Lower lobe of right lung (tissue), 2 donors: ENCODE results near the gene SH3PXD2B. TPM values are rescaled to one million over a fixed set of nuclear protein-coding genes. Genes with fewer than 3 reads are reported as not detected.
A peak's percentile ranks its signal among the peaks of the same experiment; 100 is the strongest.

Experiments used
- ATAC-seq, 2 donors: fragments of 200-7000 bp; cut with Tn5 transposase; one replicate each; pipeline ENCODE4 v1.9.1; 2020 to 2022; ENCODE audit warnings: mild to moderate bottlenecking in 2 of 2, moderate library complexity in 2 of 2
- DNase-seq: peaks from one replicate; pipeline ENCODE4 v3.0.0-alpha.2; 2020
- H3K27ac ChIP-seq: fragments of 200-600 bp; one replicate; pipeline ENCODE4 v1.8.0; 2022
- H3K27me3 ChIP-seq: fragments of 200-600 bp; one replicate; pipeline ENCODE4 v1.8.0; 2022; ENCODE audit warnings: low read depth
- H3K36me3 ChIP-seq: fragments of 200-600 bp; one replicate; pipeline ENCODE4 v1.8.0; 2022; ENCODE audit warnings: mild to moderate bottlenecking
- H3K4me1 ChIP-seq: fragments of 200-600 bp; one replicate; pipeline ENCODE4 v1.8.0; 2022
- H3K4me3 ChIP-seq: fragments of 200-600 bp; one replicate; pipeline ENCODE4 v1.8.0; 2022; ENCODE audit warnings: mild to moderate bottlenecking
- H3K9me3 ChIP-seq: fragments of 200-600 bp; one replicate; pipeline ENCODE4 v1.8.0; 2022
- intact Hi-C: fragments of 100-400 bp; cut with DNase I; formaldehyde crosslinking; loops from one replicate; pipeline ENCODE4 v1.11.0; 2022
- total RNA-seq: library from RNA; stranded (reverse); fragmentation: NEBNext Ultra II Directional; extraction: Animal tissue kit (Norgen Biotek cat#: 25700); gene quantifications from one replicate; pipeline ENCODE4 v1.2.1, GENCODE V29; 2021
- TF ChIP-seq, protein P1 (sequence below): fragments of 200-600 bp; IDR thresholded peaks from one replicate; pipeline ENCODE4 v1.8.0; 2022; ENCODE audit warnings: antibody characterized with exemption, mild to moderate bottlenecking
- donor health status: DM: no; HTN: yes; CAD: no; lungs with severe emphysema.

Gene SH3PXD2B
- total RNA-seq, 1 donor from 2014 or later = 49.8 TPM

- DNase-seq (no peak), ATAC-seq (no peak)
- Histone ChIP-seq H3K9me3 (no peaks in the 10 kb centered on the region), H3K4me1 (peaks cover 83% of the 10 kb centered on the region), H3K27ac (peak overlapping the region; percentile 70), H3K36me3 (peaks cover 6% of the 10 kb centered on the region), H3K4me3 (no peak overlapping the region), H3K27me3 (no peaks in the 10 kb centered on the region)
- TF ChIP-seq, protein P1, sequence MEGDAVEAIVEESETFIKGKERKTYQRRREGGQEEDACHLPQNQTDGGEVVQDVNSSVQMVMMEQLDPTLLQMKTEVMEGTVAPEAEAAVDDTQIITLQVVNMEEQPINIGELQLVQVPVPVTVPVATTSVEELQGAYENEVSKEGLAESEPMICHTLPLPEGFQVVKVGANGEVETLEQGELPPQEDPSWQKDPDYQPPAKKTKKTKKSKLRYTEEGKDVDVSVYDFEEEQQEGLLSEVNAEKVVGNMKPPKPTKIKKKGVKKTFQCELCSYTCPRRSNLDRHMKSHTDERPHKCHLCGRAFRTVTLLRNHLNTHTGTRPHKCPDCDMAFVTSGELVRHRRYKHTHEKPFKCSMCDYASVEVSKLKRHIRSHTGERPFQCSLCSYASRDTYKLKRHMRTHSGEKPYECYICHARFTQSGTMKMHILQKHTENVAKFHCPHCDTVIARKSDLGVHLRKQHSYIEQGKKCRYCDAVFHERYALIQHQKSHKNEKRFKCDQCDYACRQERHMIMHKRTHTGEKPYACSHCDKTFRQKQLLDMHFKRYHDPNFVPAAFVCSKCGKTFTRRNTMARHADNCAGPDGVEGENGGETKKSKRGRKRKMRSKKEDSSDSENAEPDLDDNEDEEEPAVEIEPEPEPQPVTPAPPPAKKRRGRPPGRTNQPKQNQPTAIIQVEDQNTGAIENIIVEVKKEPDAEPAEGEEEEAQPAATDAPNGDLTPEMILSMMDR = no peak
- intact Hi-C loops = no loop called here
These were observed 37.0 kb downstream of the SH3PXD2B start for GRCh38 chr5:172417130-172417841.

DNA sequence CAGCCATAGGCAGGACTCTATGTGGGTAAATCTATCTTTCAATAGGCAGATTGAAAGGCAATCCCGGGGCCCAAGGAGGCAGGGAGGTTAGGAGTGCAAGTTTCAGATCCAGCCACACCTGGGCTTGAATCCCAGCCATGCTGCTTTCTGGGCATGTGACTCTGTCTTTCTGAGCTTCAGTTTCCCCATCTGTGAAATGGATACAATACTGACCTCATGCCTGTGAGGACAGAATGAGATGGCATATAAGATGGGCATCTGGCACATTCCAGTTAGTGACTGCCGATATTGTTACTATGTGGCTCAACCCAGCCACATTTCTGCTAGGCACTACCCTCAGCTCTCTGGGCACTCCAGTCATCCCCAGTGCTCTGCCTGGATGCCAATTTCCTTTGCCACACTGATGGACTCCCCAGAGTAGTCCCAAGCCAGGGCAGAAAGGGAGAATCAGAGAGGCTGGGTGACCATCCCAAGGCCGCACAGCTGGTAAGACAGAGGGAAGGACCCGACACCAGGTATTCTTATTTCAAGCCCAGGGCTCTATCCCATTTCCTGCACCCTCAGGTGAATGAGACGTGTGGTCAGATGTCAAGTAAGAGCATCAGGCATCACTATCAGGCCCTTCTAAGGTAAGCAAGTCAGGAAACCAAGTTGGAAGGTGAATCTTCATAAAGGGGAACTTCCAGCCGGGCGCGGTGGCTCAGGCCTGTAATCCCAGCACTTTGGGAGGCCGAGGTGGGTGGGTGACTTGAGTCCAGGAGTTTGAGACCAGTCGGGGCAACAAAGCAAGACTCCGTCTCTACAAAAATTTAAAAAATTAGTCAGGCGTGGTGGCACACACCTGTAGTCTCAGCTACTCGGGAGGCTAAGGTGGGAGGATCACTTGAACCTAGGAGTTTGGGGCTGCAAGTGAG is 38.7 kb downstream of the SH3PXD2B start:
- no peak overlapping the region for H3K4me3 ChIP-seq
- intact Hi-C loops = no loop called here
- DNase-seq = no peak
- H3K27ac ChIP-seq = peak overlapping the region; percentile 25
- H3K4me1 ChIP-seq = peaks cover 88% of the 10 kb centered on the region
- H3K9me3 ChIP-seq = no peaks in the 10 kb centered on the region
- H3K27me3 ChIP-seq = no peaks in the 10 kb centered on the region
- no peak for ATAC-seq
- TF ChIP-seq, protein P1 = no peak
- no peaks in the 10 kb centered on the region for H3K36me3 ChIP-seq

DNA sequence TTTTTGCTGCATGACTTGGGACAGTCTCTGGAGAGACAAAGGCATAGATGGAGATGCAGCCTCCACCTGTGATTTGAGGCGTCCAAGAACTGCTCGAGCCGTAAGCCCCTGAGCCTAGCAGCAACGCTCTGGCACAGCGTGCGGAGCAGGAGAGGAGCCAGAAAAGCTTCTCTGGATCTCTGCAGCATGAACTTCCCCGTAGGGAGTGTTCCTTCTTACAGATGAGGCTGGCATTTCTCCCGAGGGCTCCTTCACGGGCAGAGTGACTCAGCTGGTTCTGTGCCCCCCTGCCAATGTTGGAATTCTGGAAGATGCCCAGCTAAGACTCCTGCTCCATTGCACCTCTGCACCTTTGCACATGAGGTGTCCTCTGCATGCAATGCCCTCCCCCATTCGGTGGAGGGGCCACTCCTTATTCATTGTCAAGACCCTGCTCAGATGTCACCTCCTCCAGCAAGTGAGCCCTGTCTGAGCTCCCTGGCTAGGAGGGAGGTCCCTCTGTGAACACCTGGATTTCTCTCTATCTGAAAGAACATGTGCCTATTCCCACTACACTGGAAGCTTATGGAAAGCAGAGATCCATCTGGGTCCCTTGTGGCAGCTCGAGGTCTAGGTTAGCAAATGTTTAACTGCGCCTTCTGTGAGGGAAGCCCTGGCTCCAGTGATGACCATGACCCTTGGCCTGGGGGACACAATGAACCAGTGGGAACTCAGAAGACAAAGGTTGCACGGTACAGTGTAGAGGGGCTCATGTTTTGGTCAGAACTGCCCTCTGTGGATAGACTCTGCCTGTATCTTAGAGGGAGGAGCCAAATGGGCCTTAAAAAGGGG is 39.6 kb downstream of the SH3PXD2B start:
- H3K36me3 ChIP-seq = no peaks in the 10 kb centered on the region
- TF ChIP-seq, protein P1 = no peak
- intact Hi-C loops = no loop called here
- no peak overlapping the region for H3K4me3 ChIP-seq
- no peaks in the 10 kb centered on the region for H3K9me3 ChIP-seq
- DNase-seq (no peak), ATAC-seq (no peak)
- H3K27ac ChIP-seq = peak overlapping the region; percentile 25
- peaks cover 84% of the 10 kb centered on the region for H3K4me1 ChIP-seq
- no peaks in the 10 kb centered on the region for H3K27me3 ChIP-seq

DNA sequence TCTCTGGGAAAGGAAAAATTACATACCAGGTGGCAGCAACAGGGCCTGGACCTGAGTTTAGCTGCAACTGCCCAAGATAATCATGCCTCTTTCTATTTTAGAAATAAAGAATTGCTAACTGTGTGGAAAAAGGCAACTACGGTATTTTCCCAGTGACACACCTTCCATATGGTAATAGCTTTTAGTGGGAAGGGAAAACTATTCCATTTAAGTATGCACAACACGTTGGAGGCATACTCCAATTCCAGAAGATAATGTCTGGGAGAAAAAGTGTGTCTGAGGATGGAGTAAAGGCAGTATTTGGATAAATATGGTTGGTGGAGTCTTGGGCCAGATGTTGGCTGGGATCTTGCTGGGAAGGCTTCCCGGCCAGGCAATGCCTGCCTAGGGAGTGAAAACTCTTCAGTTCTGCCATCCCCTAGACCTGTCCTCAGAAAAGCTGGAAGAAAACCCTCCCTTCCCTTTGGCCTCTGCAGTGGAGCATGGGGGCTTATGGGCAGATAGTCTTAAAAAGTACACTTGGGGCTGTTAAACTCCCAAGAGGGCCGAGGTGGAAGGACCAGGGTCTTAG is 40.6 kb downstream of the SH3PXD2B start:
- Histone ChIP-seq H3K36me3 (no peaks in the 10 kb centered on the region), H3K27me3 (no peaks in the 10 kb centered on the region), H3K9me3 (no peaks in the 10 kb centered on the region), H3K4me3 (no peak overlapping the region), H3K4me1 (peaks cover 73% of the 10 kb centered on the region), H3K27ac (peak overlapping the region; percentile 73)
- DNase-seq (no peak), ATAC-seq (no peak)
- intact Hi-C loops = no loop called here
- TF ChIP-seq, protein P1 = no peak
